Neural progenitor cell (in vitro differentiated cells): Measurements from ENCODE around the gene SUGCT.

Experiments
- EZH2 ChIP-seq: fragments of 200-600 bp; sonication (generic); IDR thresholded peaks from 2 replicates; pipeline ENCODE4 v1.6.1; 2017; ENCODE audit warnings: antibody characterized with exemption, mild to moderate bottlenecking, moderate library complexity
- EZH2phosphoT487 ChIP-seq: fragments of 200-600 bp; sonication (generic); IDR thresholded peaks from 2 replicates; pipeline ENCODE4 v1.6.1; 2017; ENCODE audit warnings: antibody characterized with exemption
- TF ChIP-seq, protein P1 (sequence below): fragments of 200-600 bp; sonication (generic); IDR thresholded peaks from 2 replicates; pipeline ENCODE4 v1.5.1; 2017; ENCODE audit warnings: antibody characterized with exemption, mild to moderate bottlenecking

GRCh38 chr7:40765639-40766038 is 630.8 kb downstream of the SUGCT start:
- TF ChIP-seq, protein P1, sequence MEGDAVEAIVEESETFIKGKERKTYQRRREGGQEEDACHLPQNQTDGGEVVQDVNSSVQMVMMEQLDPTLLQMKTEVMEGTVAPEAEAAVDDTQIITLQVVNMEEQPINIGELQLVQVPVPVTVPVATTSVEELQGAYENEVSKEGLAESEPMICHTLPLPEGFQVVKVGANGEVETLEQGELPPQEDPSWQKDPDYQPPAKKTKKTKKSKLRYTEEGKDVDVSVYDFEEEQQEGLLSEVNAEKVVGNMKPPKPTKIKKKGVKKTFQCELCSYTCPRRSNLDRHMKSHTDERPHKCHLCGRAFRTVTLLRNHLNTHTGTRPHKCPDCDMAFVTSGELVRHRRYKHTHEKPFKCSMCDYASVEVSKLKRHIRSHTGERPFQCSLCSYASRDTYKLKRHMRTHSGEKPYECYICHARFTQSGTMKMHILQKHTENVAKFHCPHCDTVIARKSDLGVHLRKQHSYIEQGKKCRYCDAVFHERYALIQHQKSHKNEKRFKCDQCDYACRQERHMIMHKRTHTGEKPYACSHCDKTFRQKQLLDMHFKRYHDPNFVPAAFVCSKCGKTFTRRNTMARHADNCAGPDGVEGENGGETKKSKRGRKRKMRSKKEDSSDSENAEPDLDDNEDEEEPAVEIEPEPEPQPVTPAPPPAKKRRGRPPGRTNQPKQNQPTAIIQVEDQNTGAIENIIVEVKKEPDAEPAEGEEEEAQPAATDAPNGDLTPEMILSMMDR = no peak
- TF ChIP-seq EZH2 (no peak), EZH2phosphoT487 (no peak)
